ENCODE results near the gene INAFM1.
"Not testable (repeated sequence)": the region's sequence is repeated elsewhere in the genome, so short reads cannot be mapped to it uniquely, and the experiment has no call there.

Gene INAFM1

DNA sequence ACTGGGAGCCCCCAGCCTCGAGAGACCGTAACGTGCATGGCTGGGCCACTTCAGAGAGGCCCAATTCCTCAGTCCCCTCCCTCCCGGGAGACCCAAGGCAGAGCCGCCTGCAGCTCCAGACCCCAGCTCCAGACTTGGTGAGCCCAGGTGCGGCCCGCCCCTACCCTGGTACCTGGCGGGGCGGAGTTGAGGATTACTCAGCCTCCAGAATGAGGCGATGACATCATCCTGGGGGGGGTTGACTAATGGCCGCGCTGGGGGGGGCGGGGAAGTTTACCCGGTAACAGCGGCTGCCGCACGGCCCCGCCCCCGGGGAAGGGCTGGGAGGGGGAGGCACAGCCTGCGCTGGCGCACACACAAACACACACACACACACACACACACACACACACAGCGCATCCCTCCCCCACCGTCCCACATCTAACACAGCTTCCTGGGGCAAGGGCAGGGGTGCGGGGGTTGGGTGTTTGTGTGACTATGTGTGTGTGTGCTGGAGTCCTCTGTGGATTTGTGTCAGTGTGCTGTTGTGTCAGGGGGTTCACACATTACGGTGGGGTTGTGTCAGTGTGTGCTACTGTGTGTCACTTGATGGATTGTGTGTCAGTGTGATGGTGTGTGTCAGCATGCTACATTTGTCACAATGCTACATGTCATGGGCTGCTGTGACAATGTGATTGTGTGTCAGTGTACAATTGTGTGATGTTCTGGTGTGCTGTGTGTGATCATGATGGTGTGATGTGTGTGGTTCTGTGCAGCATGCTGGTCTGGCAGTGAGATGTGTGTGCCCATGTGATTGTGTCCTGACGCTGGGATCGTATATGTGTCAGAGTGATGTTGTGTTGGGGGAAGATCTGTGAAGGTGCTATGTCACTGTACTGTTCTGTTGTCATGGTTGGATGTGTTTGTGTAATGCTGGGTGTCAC lies 33.4 kb upstream of the INAFM1 start:
- DNase-seq (ENCODE audit: low read depth), result peak; percentile 82

GRCh38 chr19:47241919-47242577 lies 32.6 kb upstream of the INAFM1 start:
- no peak for DNase-seq (ENCODE audit: low read depth)

- no peak for DNase-seq (ENCODE audit: low read depth)
Observed at GRCh38 chr19:47243364-47243775, 31.3 kb upstream of the INAFM1 start.

- peak; percentile 98 for DNase-seq (ENCODE audit: low read depth)
Observed at GRCh38 chr19:47243776-47244547, 30.7 kb upstream of the INAFM1 start.

DNA sequence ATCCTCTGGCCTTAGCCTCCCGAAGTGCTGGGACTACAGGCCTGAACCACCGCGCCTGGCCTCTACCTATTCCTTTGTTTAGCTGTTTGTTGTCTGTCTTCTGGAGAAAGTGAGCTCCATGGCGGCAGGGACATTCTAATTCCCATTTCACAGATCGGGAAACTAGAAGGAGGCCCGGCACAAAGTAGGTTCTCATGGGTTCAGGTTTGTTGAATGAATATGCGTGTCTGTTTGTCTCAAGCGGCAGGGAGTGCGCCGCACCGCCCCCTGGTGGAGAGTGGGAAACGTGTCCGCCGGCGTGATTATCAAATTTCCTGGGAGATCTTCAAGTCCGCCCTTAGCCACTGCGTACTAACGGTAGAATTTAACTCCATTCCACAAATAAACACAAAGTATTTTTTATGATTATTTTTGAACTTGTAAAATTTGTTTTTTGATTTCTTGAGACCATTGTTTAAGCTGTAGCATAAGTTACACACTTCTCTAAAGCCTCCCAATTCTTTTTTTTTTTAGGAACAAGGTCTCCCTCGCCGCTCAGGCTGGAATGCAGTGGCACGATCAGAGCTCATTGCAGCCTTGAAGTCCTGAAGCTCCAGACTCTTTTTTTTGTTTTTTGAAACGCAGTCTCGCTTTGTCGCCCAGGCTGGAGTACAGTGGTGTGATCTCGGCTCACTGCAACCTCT lies 27.2 kb upstream of the INAFM1 start:
- DNase-seq (ENCODE audit: low read depth), result peak; percentile 73

DNA sequence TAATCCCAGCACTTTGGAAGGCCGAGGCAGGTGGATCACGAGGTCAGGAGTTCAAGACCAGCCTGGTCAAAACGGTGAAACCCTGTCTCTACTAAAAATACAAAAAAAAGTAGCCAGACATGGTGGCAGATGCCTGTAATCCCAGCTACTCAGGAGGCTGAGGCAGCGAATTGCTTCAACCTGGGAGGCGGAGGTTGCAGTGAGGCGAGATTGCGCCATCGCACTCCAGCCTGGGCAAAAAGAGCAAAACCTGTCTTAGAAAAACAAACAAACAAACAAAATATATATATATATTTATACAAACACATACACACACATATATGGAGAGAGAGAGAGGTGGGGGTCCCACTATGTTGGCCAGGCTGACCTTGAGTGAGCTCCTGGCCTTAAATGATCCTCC lies 21.7 kb upstream of the INAFM1 start:
- DNase-seq (ENCODE audit: low read depth), result not testable (repeated sequence)

DNA sequence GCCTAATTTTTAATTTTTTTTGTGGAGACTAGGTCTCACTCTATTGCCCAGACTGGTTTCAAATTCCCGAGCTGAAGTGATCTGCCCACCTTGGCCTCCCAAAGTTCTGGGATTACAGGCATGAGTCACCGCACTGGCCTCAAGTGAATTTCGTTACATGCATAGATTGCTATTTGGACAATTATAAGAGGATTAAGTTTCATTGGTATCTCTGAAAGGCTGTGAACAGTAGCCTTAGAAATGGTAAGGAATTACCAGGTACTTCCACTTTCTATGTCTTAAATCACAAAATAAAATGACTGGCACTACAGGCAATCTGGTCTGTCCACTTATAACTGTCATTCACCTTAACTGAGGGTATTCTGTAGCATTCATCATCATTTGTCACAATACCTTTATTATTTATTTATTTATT lies 21.2 kb upstream of the INAFM1 start:
- DNase-seq (ENCODE audit: low read depth), result peak; percentile 89

DNA sequence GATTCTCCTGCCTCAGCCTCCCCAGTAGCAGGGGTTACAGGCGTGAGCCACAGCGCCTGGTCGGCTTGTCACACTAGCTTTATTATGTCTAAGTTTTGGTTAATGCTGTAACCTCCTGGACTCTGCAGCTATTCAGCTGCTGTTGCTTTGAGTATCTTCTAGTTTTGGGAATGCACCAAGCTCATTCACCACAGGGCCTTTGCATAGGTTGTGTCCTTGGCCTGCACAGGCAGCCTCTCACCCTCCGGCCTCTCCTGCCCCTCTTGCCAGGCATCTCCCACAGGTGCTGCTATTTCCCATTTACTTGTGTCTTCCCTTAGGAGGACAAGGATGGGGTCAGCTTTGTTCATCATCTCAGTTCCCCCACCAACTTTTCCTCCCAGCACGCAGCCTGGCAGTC lies 20.7 kb upstream of the INAFM1 start:
- DNase-seq (ENCODE audit: low read depth), result no peak

DNA sequence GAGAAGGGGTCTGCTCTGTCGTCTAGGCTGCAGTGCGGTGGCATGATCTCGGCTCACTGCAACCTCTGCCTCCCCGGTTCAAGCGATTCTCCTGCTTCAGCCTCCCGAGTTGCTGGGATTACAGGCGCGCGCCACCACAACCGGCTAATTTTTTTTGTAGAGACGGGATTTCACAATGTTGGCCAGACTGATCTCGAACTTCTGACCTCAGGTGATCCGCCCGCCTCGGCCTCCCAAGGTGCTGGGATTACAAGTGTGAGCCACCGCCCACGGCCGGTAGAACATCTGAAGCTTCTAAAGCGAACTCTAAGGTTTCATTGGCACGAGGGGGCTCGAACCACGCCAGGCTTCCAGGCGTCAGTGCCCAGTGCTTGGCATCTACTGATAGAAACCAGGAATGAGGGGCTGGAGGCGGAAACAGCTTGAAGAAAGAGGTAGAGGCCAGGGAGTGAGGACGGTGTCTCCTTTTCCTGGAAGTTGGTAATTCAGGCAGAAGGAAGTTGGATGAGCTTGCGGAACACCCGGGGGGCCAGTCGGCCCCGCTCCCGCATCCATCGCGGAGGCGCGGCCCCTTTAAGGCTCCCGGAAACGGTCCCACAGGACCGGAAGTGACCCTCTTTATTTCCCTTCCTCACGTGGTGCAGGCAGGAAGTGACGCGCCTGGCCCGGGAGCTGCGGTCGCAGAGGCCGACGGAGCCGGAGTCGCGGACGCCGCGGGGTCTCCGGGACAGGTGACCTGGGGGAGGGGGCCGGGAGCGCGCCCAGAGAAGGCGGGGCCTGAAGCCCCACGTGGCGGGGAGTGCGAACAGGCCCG lies 18.6 kb upstream of the INAFM1 start, which contains the start of gene CCDC9:
Gene CCDC9, plus strand, starts transcription at position 647 of the 814 bp plus-strand sequence. CDS start 1,876 bp downstream, outside the sequence.
- DNase-seq (ENCODE audit: low read depth), result peak; percentile 93

- DNase-seq (ENCODE audit: low read depth), result peak; percentile 98
Observed at GRCh38 chr19:47256693-47257410, 17.8 kb upstream of the INAFM1 start.

GRCh38 chr19:47257411-47258169 lies 17.1 kb upstream of the INAFM1 start:
- no peak for DNase-seq (ENCODE audit: low read depth)

DNA sequence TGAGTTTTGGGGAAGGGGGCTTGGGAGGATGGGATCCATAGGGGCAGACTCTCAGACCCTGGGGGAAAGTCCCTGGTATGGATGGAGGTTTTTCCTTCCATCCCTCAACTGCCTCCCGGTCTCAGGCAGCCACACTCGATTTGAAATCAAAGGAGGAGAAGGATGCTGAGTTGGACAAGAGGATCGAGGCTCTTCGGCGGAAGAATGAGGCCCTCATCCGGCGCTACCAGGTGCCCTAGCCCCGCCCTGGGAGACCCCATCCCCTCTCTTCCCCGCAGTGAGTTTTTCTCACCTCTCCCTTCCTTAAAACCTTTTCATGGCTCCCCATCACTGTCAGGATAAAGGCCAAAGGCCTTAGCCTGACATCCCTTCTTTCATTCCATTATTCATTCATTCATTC lies 16.3 kb upstream of the INAFM1 start:
- no peak for DNase-seq (ENCODE audit: low read depth)

DNA sequence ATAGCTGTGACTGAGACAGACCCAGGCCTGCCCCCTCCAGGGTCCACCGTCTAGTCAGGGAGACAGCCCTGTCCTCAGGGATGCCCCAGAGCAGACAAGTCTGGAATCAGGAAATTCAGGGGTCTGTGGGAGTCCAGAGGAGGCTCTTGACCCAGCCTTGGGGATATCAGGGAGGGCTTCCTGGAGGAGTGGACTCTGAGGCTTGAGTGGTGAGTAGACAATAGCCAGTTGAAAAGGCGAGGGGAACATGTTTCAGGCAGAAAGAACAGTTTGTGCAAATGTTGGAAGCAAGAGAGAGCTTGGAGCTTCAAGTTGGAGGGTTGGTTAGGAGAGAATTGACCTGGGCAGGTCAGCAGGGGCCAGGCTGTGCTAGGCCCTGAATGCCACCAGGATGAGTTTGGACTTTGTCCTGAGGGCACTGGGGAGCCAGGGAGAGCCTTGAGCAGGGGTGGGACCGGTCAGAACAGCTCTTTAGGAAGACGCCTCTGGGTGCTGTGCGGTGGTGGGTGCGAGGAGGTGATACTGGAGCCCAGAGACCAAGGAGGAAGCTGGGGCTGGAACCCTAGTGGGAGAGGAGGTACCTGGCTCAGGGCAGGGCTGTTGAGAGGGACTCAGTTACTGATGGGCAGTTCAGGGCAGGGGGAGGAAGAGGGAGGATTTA lies 15.7 kb upstream of the INAFM1 start:
- no peak for DNase-seq (ENCODE audit: low read depth)

- no peak for DNase-seq (ENCODE audit: low read depth)
Observed at GRCh38 chr19:47260476-47260875, 14.2 kb upstream of the INAFM1 start.

DNA sequence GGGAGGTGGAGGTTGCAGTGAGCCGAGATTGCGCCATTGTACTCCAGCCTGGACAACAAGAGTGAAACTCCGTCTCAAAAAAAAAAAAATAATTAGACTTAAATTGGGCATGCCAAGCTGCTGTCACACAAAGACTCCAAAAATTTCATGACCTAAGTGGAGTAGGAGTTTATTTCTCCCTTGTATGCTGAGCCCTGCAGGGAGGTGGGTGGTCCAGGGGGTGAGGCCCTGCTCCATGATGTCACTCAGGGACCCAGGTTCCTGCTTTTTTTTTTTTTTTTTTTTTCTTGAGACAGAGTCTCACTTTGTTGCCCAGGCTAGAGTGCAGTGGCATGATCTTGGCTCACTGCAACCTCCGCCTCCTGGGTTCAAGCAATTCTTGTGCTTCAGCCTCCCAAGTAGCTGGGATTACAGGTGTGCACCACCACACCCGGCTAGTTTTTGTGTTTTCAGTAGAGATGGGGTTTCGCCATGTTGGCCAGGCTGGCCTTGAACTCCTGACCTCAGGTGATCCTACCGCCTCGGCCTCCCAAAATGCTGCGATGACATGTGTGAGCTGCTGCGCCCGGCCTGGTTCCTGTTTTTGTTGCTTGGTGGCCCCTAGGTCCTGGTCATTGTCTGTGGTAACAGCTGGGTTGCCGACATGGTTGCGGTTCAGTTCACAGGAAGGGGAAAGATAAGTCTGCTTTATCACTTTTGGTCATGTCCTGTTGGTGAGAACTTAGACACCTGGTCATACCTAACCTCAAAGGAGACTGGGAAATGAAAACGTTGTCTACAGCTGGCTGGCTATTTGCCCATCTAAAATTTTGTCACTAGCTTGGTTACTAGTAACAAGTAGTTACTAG lies 12.5 kb upstream of the INAFM1 start:
- DNase-seq (ENCODE audit: low read depth), result not testable (repeated sequence)

DNA sequence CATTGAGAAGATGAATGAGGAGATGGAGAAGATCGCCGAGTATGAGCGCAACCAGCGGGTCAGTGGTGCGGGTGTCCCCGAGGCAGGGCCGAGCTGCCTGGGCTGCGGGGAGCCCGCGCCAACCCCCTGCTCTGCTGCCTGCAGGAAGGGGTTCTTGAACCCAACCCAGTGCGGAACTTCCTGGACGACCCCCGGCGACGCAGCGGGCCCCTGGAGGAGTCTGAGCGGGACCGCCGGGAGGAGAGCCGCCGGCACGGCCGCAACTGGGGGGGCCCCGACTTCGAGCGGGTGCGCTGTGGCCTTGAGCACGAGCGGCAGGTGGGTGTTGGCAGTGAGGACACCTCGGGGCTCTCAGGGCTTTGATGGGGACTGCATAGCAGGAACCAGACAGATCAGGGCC lies 10.1 kb upstream of the INAFM1 start:
- no peak for DNase-seq (ENCODE audit: low read depth)

GRCh38 chr19:47266401-47266941 lies 8.2 kb upstream of the INAFM1 start:
- no peak for DNase-seq (ENCODE audit: low read depth)

DNA sequence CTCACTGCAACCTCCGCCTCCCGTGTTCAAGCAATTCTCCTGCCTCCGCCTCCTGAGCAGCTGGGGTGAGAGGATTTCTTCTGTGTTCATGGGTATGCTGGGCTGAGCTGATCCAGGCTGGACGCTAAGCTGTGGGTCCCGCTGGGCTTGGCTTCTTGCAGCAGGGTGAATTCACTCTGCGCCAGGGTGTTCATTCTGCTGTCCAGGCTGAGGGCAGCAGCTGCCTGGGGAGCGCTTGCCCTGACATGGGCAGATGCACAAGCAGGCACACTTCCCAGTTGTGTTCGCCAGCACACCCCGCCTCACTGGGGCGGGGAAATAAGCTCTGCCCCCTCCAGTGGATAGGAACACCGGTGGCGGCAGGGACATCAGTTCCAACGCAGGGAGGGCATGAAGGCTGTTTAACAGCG lies 7.3 kb upstream of the INAFM1 start:
- no peak for DNase-seq (ENCODE audit: low read depth)

All from iris pigment epithelial cell (primary cell).